GM21529 (cell line): ENCODE measurements around the gene EDDM3A.
"Not testable (repeated sequence)": the region's sequence is repeated elsewhere in the genome, so short reads cannot be mapped to it uniquely, and the experiment has no call there.

Source experiments
- ATAC-seq: cut with Tn5 transposase; IDR thresholded peaks from one replicate; pipeline ENCODE4 v1.9.1; 2021; ENCODE audit not compliant: unreplicated experiment

The EDDM3A gene, protein sequence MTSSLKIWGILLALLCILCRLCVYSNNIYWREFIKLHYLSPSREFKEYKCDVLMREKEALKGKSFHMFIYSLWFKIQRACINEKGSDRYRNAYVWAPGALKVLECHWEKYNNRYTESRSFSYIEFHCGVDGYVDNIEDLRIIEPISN

DNA sequence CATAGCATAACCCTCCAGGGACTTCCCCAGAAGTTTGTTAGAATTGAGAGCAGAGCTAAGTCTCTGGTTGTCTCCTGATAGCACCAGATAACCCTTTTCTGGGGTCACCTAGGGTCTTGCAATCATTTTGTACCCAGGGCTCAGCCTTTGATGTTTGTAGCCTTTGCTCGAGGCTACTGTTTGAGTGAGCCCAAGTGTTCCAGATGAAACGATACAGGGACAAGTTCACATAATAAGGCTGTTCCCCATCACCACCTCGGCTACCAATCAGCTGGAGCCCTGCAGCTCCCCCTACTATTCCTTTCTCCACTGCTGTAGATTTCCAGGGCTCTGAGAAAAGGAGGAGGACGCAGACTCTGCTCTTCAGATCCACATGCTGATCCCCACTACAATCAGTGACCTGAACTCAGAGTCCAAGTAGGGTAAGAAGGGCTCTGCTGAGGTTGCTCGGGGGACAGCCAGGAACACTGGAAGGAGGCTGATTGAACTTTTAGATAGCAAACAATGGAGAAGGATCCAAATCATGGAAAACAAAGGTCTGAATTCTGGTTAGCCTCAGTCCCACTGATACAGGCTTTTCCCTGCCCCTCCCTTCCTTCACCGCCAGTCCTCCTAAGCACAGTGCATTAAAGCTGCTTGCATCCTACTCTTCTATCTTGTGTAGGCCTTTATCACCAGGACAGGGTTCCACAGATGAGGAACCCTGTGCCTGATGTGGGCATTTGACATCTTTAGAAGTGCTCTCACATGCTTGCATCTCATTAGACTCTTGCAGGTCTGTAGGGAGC lies at the start of gene EDDM3A:
Gene EDDM3A (plus strand): TSS at position 317 of the 788 bp plus-strand sequence. CDS start 1,694 bp downstream, outside the sequence.
- no peak for ATAC-seq

DNA sequence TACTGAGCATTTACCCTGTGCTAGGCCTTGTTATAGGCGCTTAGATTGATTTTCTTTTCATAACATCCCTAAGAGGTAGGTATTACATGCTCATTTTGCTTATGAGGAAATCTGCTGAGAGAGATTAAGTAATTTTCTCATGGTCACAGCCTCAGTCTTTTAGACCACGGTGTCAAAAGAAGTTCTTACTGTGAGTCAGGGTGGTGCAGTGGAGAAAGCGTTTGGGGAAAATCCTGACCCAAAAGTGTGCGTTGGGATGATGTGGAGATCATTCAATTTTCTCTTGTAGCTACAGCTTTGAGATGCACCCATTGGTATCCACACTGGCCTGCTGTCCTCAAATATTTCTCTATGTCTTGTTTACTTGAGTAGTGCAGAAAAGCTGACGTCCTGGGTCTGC lies 48.9 kb upstream of the EDDM3A start:
- ATAC-seq: no peak

DNA sequence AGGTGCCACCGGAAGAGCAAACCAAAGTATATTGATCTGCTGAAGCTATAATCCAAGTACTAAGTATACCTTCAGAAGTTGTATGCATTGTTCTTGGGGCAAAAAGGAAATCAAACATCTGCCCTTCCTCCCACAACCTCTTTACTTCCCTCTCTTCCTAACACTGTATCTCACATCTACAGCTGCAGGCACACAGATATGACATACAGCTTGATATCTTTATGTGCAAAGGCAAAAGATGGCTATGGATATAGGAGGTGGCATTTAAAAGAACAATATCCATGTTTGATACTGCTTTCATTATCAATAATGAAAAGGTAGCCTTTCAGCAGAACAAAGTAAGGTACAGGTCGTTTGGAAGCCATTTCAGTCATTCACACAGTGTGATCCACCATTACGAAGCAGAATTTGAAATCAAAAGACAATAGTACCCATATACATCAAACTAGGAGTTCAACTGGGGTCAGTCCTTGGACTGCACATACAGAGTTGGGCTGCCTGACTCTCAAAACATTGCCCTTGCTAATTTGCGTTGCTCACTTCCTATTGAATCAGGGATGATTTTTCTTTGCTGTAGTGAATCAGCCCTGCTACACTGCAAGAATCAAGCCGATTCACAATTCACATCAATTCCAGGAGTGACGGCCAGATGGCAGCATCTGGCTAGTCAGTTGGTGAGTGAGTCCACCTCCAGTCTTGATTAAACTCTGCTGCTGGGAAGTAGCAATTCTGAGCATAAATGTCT lies 48.2 kb upstream of the EDDM3A start:
- ATAC-seq: no peak

GRCh38 chr14:20698018-20698329 lies 47.7 kb upstream of the EDDM3A start:
- ATAC-seq: no peak

DNA sequence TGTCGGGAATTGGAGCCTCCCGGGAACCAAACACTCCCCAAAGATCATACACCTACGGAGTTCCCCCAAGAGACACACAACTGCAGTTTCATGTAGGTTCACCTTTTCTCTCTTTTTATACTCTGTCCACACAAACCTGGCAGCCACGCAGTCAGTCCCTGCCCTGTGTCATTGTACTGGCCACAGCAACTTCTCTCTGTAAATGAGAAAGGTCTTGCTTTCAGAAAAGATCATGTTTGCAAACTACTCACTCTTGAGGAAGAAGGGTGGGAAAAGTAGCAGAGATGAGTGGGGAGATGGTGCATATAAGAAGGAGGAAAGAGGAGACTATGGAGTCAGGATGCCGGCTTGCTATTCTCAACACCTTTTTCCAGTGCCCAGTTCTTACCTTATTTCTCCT lies 46.8 kb upstream of the EDDM3A start:
- ATAC-seq: no peak

DNA sequence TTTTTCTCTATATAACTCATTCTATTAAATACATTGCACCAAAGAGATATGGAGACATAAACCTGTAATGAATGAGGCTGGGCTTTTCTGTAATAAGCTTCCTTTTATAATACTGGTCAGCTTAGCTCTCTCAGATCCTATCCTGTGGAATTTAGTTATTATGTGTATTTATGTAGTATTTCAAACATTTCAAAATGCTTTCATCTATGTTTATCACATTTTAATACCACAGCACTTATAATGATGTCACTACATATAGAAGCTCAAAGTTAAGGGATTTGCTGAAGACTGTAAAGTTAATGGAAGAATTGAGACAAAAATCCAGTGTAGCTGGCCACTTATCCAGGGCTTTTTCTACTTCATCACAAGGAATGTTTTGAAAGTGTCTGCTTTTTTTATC lies 45.8 kb upstream of the EDDM3A start:
- no peak for ATAC-seq

GRCh38 chr14:20700965-20701364 lies 44.7 kb upstream of the EDDM3A start:
- not testable (repeated sequence) for ATAC-seq

- no peak for ATAC-seq
Measured at GRCh38 chr14:20706657-20707355, 38.9 kb upstream of the EDDM3A start.

DNA sequence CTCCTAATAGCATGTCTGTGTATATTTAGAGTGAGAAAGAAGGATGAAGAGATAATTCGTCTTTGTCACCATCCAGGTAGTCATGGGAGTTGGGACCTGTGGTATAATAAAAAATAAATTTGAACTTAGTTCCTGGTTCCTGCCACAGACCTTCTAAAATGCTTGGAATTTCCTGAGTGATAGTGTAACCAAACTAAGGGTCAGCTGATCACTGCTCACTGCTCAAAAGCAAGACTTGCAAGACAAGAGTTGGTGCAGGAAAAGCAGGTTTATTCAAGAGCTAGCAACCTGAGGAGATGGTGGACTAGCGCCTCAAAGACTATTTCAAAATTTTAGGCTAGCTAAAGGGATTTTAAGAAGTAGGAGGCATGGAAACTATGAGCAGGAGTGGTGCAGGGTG lies 38.1 kb upstream of the EDDM3A start:
- ATAC-seq: no peak

DNA sequence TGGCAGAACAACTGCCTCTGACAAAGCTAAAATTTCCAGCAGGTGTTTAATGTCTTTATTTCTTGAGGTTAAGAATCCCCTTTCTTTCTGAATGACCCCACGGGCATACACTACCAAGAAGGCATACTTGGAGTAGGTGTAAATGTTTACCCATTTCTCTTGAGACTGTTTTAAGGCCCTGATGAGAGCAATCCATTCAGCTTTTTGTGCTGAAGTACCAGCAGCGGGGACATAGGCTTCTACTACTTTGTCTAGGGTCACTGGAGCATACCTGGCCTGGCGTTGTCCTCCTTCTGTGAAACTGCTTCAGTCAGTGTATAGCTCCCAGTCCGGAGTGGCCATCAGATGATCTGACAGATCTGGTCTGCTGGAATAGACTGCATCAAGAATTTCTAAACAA lies 34.4 kb upstream of the EDDM3A start:
- ATAC-seq: no peak

DNA sequence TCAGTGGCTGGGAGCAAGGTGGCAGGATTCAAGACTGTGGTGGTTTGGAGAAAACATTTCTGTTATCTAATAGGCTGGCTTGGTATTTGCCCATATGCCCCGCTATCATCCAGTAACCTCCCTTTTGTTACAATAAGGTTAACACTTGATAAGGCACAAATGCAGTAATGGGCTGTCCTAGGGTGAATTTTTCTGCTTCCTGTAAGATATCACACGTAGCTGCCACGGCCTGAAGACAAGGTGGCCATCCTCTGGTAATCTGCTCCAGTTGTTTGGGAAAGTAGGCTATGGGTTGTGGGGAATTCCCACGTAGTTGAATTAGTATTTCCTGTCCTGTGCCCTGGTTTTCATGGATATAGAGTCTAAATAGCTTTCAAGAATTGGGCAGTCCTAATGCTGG lies 34.0 kb upstream of the EDDM3A start:
- no peak for ATAC-seq

DNA sequence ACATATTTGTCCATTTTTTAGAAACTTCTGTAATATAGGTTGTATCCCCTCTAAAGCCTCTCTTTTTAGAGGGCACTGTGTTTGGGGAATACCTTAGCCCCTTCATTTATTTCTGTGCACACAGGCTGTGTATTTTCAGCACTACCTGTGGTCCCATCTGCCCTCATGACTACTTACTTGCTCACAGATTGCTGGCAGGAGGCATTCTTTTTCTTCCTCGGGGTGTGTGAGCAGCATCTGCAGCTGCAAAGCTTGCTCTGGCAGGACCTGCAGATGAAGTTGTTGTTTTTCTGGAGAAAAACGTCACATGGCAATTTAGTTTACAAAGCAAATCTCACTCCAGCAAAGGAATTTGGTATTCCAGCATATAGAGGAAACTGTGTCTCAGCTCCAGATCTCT lies 32.8 kb upstream of the EDDM3A start:
- ATAC-seq: no peak

- ATAC-seq: no peak
Measured at GRCh38 chr14:20714593-20715250, 31.0 kb upstream of the EDDM3A start.

- ATAC-seq: no peak
Measured at GRCh38 chr14:20719777-20720176, 25.9 kb upstream of the EDDM3A start.

- ATAC-seq: no peak
Measured at GRCh38 chr14:20720741-20721140, 24.9 kb upstream of the EDDM3A start.

GRCh38 chr14:20722016-20722415 lies 23.7 kb upstream of the EDDM3A start:
- ATAC-seq: no peak

DNA sequence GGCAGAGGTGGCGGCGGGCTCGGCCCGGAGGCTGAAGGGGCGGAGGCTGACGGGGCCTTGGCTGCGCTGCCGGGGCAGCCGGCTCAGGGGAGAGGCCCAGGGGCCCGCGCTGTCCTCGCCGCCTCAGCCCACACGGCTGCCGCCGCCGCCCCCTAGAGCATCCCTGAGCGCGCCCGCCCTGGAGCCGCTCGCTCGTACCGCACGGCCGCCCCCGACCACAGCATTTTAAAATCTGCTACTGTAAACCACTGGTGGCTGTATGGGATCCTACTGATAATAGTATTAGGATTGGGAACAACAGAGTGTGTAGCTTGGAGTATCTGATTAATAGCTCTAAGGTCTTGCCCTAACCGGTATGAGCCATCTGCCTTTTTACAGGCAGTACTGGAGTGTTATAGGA lies 22.2 kb upstream of the EDDM3A start:
- no peak for ATAC-seq

- not testable (repeated sequence) for ATAC-seq
Measured at GRCh38 chr14:20726121-20726520, 19.6 kb upstream of the EDDM3A start.

- ATAC-seq: no peak
Measured at GRCh38 chr14:20726531-20726930, 19.2 kb upstream of the EDDM3A start.

- no peak for ATAC-seq
Measured at GRCh38 chr14:20730891-20731290, 14.8 kb upstream of the EDDM3A start.

DNA sequence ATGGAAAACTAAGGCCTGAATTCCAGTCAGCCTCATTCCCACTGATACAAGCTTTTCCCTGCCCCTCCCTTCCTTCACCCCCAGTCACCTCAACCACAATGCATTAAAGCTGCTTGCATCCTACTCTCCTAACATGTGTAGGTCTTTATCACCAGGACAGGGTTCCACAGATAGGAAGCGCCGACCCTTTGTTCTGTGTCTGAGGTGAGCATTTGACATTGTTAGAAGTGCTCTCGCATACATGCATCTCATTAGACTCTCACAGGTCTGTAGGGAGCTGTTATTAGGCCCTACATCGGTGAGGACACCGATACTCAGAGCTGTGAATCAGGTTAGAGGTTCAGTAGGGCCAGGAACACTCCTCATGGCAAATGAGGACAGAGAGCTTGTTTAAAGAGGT lies 13.2 kb upstream of the EDDM3A start:
- ATAC-seq: no peak
